H1 (cell line): ENCODE measurements around the gene CD200R1L. TPM values are rescaled to one million over a fixed set of nuclear protein-coding genes. Genes with fewer than 3 reads are reported as not detected.

ENCODE experiments used
- ASH2L ChIP-seq: fragments of 200-600, 300-600 bp; sonication (generic); IDR thresholded peaks from one replicate; pipeline ENCODE4 v1.7.1; 2017; ENCODE audit warnings: low read length
- CREB1 ChIP-seq: IDR thresholded peaks from 2 replicates; pipeline ENCODE4 v1.6.1; 2012; ENCODE audit warnings: inconsistent platforms
- KDM1A ChIP-seq: fragments of 200-600, 300-600 bp; sonication (generic); IDR thresholded peaks from 2 replicates; pipeline ENCODE4 v1.7.1; 2016; ENCODE audit warnings: mild to moderate bottlenecking, low read length, borderline replicate concordance
- TAF1 ChIP-seq: IDR thresholded peaks from 2 replicates; pipeline ENCODE4 v1.6.1; 2011; ENCODE audit warnings: mild to moderate bottlenecking, low read depth, low read length
- TCF12 ChIP-seq: IDR thresholded peaks from 2 replicates; pipeline ENCODE4 v1.6.1; 2011; ENCODE audit warnings: low read depth, mild to moderate bottlenecking, low read length
- polyA plus RNA-seq, 7 experiments: library from polyadenylated mRNA; depleted of rRNA in 3 of 7; stranded (reverse) in 5 of 7; unstranded in 2 of 7; fragments of >200 nt in 5 of 7; fragments of 200-250 nt in 2 of 7; gene quantifications; 1 replicate in 5 of 7; 2 replicates in 1 of 7; 4 replicates in 1 of 7; pipeline versions ENCODE4 v1.2.1 to v1.2.3, GENCODE V29; 2011 to 2013; ENCODE audit warnings: missing spikeins in 2 of 7, mixed read lengths in 2 of 7
- total RNA-seq: library from RNA; stranded (reverse); fragmentation: NEBNext Ultra II Directional; extraction: Animal tissue kit (Norgen Biotek cat#: 25700); gene quantifications from 2 replicates; pipeline ENCODE4 v1.2.1, GENCODE V29; 2021

Gene CD200R1L
- total and polyA plus RNA-seq, 2 of the 8 experiments (the other 6 are each of a cell fraction or from before 2014, with no cell fraction given) = not detected

DNA sequence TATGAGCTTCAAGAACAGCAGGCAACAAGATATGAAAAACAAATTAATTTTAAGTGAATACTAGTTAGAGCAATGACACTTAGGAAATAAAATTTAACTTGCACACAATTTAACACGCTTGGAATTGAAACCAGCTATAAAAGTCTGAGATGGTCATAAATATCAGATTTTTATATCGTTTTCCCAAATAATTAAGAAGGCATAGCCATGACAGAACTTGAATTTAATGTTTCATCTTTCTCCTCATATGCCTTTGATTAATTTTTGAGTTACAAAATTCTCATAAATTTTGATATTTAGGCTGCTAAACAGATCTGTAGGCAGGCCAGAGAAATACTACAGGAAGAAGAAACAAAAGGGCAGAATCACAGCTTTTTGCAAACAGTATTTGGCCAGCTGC is 38.5 kb downstream of the CD200R1L start (continued):
- no peak for TF ChIP-seq KDM1A
- no peak for TF ChIP-seq ASH2L
- TF ChIP-seq TAF1 = no peak
- no peak for TF ChIP-seq TCF12
- TF ChIP-seq CREB1 = no peak
